ENCODE data around the gene CCDC54.
"Not testable (repeated sequence)": the region's sequence is repeated elsewhere in the genome, so short reads cannot be mapped to it uniquely, and the experiment has no call there.

Gene CCDC54

GRCh38 chr3:107377151-107377550 lies at the start of gene CCDC54:
TSS of gene CCDC54 (plus strand) at chr3:107377439. CDS start at chr3:107377588, 149 bp downstream.
- DNase-seq (ENCODE audit: low read depth in 2 of 3, low spot score in 2 of 3) = no peak

- DNase-seq (ENCODE audit: low read depth in 2 of 3, low spot score in 2 of 3) = no peak
These were observed 49.2 kb upstream of the CCDC54 start for GRCh38 chr3:107328069-107328468.

- DNase-seq (ENCODE audit: low read depth in 2 of 3, low spot score in 2 of 3) = no peak
These were observed 48.2 kb upstream of the CCDC54 start for GRCh38 chr3:107329088-107329487.

GRCh38 chr3:107339690-107340089 lies 37.5 kb upstream of the CCDC54 start:
- not testable (repeated sequence) for DNase-seq (ENCODE audit: low read depth in 2 of 3, low spot score in 2 of 3)

- DNase-seq (ENCODE audit: low read depth in 2 of 3, low spot score in 2 of 3) = no peak
These were observed 32.5 kb upstream of the CCDC54 start for GRCh38 chr3:107344722-107345121.

- DNase-seq (ENCODE audit: low read depth in 2 of 3, low spot score in 2 of 3) = no peak
These were observed 31.3 kb upstream of the CCDC54 start for GRCh38 chr3:107345822-107346405.

- no peak for DNase-seq (ENCODE audit: low read depth in 2 of 3, low spot score in 2 of 3)
These were observed 30.7 kb upstream of the CCDC54 start for GRCh38 chr3:107346564-107346963.

- DNase-seq (ENCODE audit: low read depth in 2 of 3, low spot score in 2 of 3) = no peak
These were observed 29.5 kb upstream of the CCDC54 start for GRCh38 chr3:107347751-107348150.

GRCh38 chr3:107356706-107357105 lies 20.5 kb upstream of the CCDC54 start:
- no peak for DNase-seq (ENCODE audit: low read depth in 2 of 3, low spot score in 2 of 3)

- no peak for DNase-seq (ENCODE audit: low read depth in 2 of 3, low spot score in 2 of 3)
These were observed 15.6 kb upstream of the CCDC54 start for GRCh38 chr3:107361633-107362032.

GRCh38 chr3:107365051-107365450 lies 12.2 kb upstream of the CCDC54 start:
- no peak for DNase-seq (ENCODE audit: low read depth in 2 of 3, low spot score in 2 of 3)

- DNase-seq (ENCODE audit: low read depth in 2 of 3, low spot score in 2 of 3) = no peak
These were observed 10.5 kb upstream of the CCDC54 start for GRCh38 chr3:107366766-107367165.

- no peak for DNase-seq (ENCODE audit: low read depth in 2 of 3, low spot score in 2 of 3)
These were observed 9.9 kb upstream of the CCDC54 start for GRCh38 chr3:107367353-107367752.

- DNase-seq (ENCODE audit: low read depth in 2 of 3, low spot score in 2 of 3) = no peak
These were observed 8.4 kb upstream of the CCDC54 start for GRCh38 chr3:107368654-107369398.

GRCh38 chr3:107369791-107370190 lies 7.4 kb upstream of the CCDC54 start:
- DNase-seq (ENCODE audit: low read depth in 2 of 3, low spot score in 2 of 3) = no peak

- no peak for DNase-seq (ENCODE audit: low read depth in 2 of 3, low spot score in 2 of 3)
These were observed 6.3 kb upstream of the CCDC54 start for GRCh38 chr3:107370907-107371306.

GRCh38 chr3:107372506-107372905 lies 4.7 kb upstream of the CCDC54 start:
- no peak for DNase-seq (ENCODE audit: low read depth in 2 of 3, low spot score in 2 of 3)

- no peak for DNase-seq (ENCODE audit: low read depth in 2 of 3, low spot score in 2 of 3)
These were observed 3.3 kb upstream of the CCDC54 start for GRCh38 chr3:107373896-107374295.

GRCh38 chr3:107375682-107376081 lies 1.6 kb upstream of the CCDC54 start:
- DNase-seq (ENCODE audit: low read depth in 2 of 3, low spot score in 2 of 3) = no peak

- DNase-seq (ENCODE audit: low read depth in 2 of 3, low spot score in 2 of 3) = no peak
These were observed 5.4 kb downstream of the CCDC54 start for GRCh38 chr3:107382631-107383030.

- DNase-seq (ENCODE audit: low read depth in 2 of 3, low spot score in 2 of 3) = no peak
These were observed 7.2 kb downstream of the CCDC54 start for GRCh38 chr3:107384428-107384827.

GRCh38 chr3:107384907-107385306 lies 7.7 kb downstream of the CCDC54 start:
- no peak for DNase-seq (ENCODE audit: low read depth in 2 of 3, low spot score in 2 of 3)

- DNase-seq (ENCODE audit: low read depth in 2 of 3, low spot score in 2 of 3) = no peak
These were observed 10.3 kb downstream of the CCDC54 start for GRCh38 chr3:107387555-107387954.

All from activated CD8-positive, alpha-beta memory T cell treated with anti-CD3 and anti-CD28 coated beads for 48 hours (primary cell).